ENCODE results near the gene NCAPH2. TPM values are rescaled to one million over a fixed set of nuclear protein-coding genes. Genes with fewer than 3 reads are reported as not detected.

The NCAPH2 gene
- total and polyA plus RNA-seq, 2 of the 13 experiments (the other 11 are each of a cell fraction or from before 2014, with no cell fraction given): 28.1 to 64.4 TPM

GRCh38 chr22:50507991-50508884, at the start of gene NCAPH2 (continued):
- no peak for TF ChIP-seq HNRNPK (IDR thresholded peaks at IDR 0.05; ENCODE audit: low read depth, low read length, poor library complexity, severe bottlenecking)
- peak; percentile 97 for TF ChIP-seq CREM (IDR thresholded peaks at IDR 0.05)
- peak; percentile 92 for TF ChIP-seq CREM (CRISPR knock-in tag; IDR thresholded peaks at IDR 0.05)
- TF ChIP-seq, protein P1, sequence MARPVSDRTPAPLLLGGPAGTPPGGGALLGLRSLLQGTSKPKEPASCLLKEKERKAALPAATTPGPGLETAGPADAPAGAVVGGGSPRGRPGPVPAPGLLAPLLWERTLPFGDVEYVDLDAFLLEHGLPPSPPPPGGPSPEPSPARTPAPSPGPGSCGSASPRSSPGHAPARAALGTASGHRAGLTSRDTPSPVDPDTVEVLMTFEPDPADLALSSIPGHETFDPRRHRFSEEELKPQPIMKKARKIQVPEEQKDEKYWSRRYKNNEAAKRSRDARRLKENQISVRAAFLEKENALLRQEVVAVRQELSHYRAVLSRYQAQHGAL (CRISPR knock-in tag; IDR thresholded peaks at IDR 0.05; ENCODE audit: not compliant biosample characterization): no peak
- TF ChIP-seq ZNF605 (CRISPR knock-in tag; IDR thresholded peaks at IDR 0.05): no peak; the same call in 1 of the 2 replicates
- peak; percentile 79 for TF ChIP-seq SALL1 (CRISPR knock-in tag; IDR thresholded peaks at IDR 0.05)
- TF ChIP-seq ZNF280B (CRISPR knock-in tag; IDR thresholded peaks at IDR 0.05; ENCODE audit: borderline replicate concordance): peak; percentile 76; the same call in 1 of the 2 replicates
- peak; percentile 33 for TF ChIP-seq FOXO1 (CRISPR knock-in tag; IDR thresholded peaks at IDR 0.05)
- peak; percentile 63 for TF ChIP-seq HCFC1 (IDR thresholded peaks at IDR 0.05; ENCODE audit: low read depth, low read length)
- no peak for TF ChIP-seq RAD51 (IDR thresholded peaks at IDR 0.05; ENCODE audit: borderline replicate concordance)
- TF ChIP-seq ETV5 (CRISPR knock-in tag; IDR thresholded peaks at IDR 0.05; ENCODE audit: borderline replicate concordance): peak; percentile 62
- TF ChIP-seq ZBTB1 (CRISPR knock-in tag; IDR thresholded peaks at IDR 0.05; ENCODE audit: borderline replicate concordance): no peak
- no peak for TF ChIP-seq ZNF780A (CRISPR knock-in tag; IDR thresholded peaks at IDR 0.05)
- 0 out of 2 replicates have a peak, but pooled peaks have one; percentile 20 for TF ChIP-seq KLF11 (CRISPR knock-in tag; IDR thresholded peaks at IDR 0.05)
- TF ChIP-seq SKI (IDR thresholded peaks at IDR 0.05; ENCODE audit: partially characterized antibody): peak; percentile 53
- peak; percentile 80; the same call in 1 of the 2 replicates for TF ChIP-seq E2F2 (CRISPR knock-in tag; IDR thresholded peaks at IDR 0.05; ENCODE audit: borderline replicate concordance)
- peak; percentile 17; the same call in 1 of the 2 replicates for TF ChIP-seq SOX5 (CRISPR knock-in tag; IDR thresholded peaks at IDR 0.05; ENCODE audit: borderline replicate concordance)
- TF ChIP-seq RXRA (CRISPR knock-in tag; IDR thresholded peaks at IDR 0.05): peak; percentile 66; the same call in 1 of the 2 replicates
- no peak for TF ChIP-seq HMG20B (CRISPR knock-in tag; conservative IDR thresholded peaks at IDR 0.05)
- no peak for TF ChIP-seq PRPF4 (IDR thresholded peaks at IDR 0.05; ENCODE audit: low read depth, low read length, poor library complexity, severe bottlenecking)
- no peak for TF ChIP-seq HOXA7 (CRISPR knock-in tag; IDR thresholded peaks at IDR 0.05)
- peak; percentile 64 for TF ChIP-seq DMAP1 (CRISPR knock-in tag; IDR thresholded peaks at IDR 0.05)
- no peak for TF ChIP-seq U2AF2 (IDR thresholded peaks at IDR 0.05; ENCODE audit: low read depth, low read length)
- TF ChIP-seq, protein P2, sequence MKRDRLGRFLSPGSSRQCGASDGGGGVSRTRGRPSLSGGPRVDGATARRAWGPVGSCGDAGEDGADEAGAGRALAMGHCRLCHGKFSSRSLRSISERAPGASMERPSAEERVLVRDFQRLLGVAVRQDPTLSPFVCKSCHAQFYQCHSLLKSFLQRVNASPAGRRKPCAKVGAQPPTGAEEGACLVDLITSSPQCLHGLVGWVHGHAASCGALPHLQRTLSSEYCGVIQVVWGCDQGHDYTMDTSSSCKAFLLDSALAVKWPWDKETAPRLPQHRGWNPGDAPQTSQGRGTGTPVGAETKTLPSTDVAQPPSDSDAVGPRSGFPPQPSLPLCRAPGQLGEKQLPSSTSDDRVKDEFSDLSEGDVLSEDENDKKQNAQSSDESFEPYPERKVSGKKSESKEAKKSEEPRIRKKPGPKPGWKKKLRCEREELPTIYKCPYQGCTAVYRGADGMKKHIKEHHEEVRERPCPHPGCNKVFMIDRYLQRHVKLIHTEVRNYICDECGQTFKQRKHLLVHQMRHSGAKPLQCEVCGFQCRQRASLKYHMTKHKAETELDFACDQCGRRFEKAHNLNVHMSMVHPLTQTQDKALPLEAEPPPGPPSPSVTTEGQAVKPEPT (CRISPR knock-in tag; IDR thresholded peaks at IDR 0.05; ENCODE audit: low read depth): no peak
- TF ChIP-seq POLR2AphosphoS2 (IDR thresholded peaks at IDR 0.05; ENCODE audit: low read depth, low read length): no peak
- TF ChIP-seq SP2 (CRISPR knock-in tag; IDR thresholded peaks at IDR 0.05): peak; percentile 77

All from HepG2 (cell line).